ENCODE data around the gene TWIST2.

Gene TWIST2

GRCh38 chr2:238945433-238946150, 97.7 kb downstream of the TWIST2 start:
- no peak overlapping the region for H3K4me3 ChIP-seq (ENCODE audit: low read length, poor library complexity, severe bottlenecking)
- no peaks in the 10 kb centered on the region; the same call in 1 of the 2 replicates for H3K9me3 ChIP-seq (ENCODE audit: insufficient read depth, low read depth, low read length)
- H3K9me2 ChIP-seq (replicated peaks; ENCODE audit: low read depth, low read length): no peaks in the 10 kb centered on the region
- H3K79me2 ChIP-seq (ENCODE audit: insufficient read depth, low read length): no peaks in the 10 kb centered on the region
- H2AFZ ChIP-seq (ENCODE audit: low read length): no peak overlapping the region
- H4K20me1 ChIP-seq (ENCODE audit: insufficient read depth, low read length, poor library complexity, severe bottlenecking): no peaks in the 10 kb centered on the region
- no peaks in the 10 kb centered on the region for H3K4me1 ChIP-seq (ENCODE audit: insufficient read depth, low read length, poor library complexity, severe bottlenecking)
- no peaks in the 10 kb centered on the region for H3F3A ChIP-seq (ENCODE audit: low read depth)
- H3K27me3 ChIP-seq (ENCODE audit: insufficient read depth, low read length, poor library complexity, severe bottlenecking): no peaks in the 10 kb centered on the region
- no peaks in the 10 kb centered on the region for H3K36me3 ChIP-seq (ENCODE audit: insufficient read depth, low read length)
- TF ChIP-seq CTCF (conservative IDR thresholded peaks at IDR 0.05; ENCODE audit: low read length) (peak; percentile 37; the same call in 1 of the 2 replicates), EZH2phosphoT487 (IDR thresholded peaks at IDR 0.05; ENCODE audit: borderline replicate concordance) (no peak)
- H3K9ac ChIP-seq (ENCODE audit: low read depth, low read length, poor library complexity, severe bottlenecking): no peak overlapping the region
- no peak overlapping the region for H3K4me2 ChIP-seq (ENCODE audit: low read depth, low read length, poor library complexity, severe bottlenecking)

GRCh38 chr2:238946318-238947242, 98.7 kb downstream of the TWIST2 start:
- TF ChIP-seq CTCF (conservative IDR thresholded peaks at IDR 0.05; ENCODE audit: low read length) (no peak), EZH2phosphoT487 (IDR thresholded peaks at IDR 0.05; ENCODE audit: borderline replicate concordance) (no peak)
- no peaks in the 10 kb centered on the region for H3K4me1 ChIP-seq (ENCODE audit: insufficient read depth, low read length, poor library complexity, severe bottlenecking)
- no peaks in the 10 kb centered on the region for H3K36me3 ChIP-seq (ENCODE audit: insufficient read depth, low read length)
- no peak overlapping the region for H2AFZ ChIP-seq (ENCODE audit: low read length)
- H3K9me3 ChIP-seq (ENCODE audit: insufficient read depth, low read depth, low read length): no peaks in the 10 kb centered on the region; the same call in 1 of the 2 replicates
- no peaks in the 10 kb centered on the region for H3K27me3 ChIP-seq (ENCODE audit: insufficient read depth, low read length, poor library complexity, severe bottlenecking)
- H4K20me1 ChIP-seq (ENCODE audit: insufficient read depth, low read length, poor library complexity, severe bottlenecking): no peaks in the 10 kb centered on the region
- H3K79me2 ChIP-seq (ENCODE audit: insufficient read depth, low read length): no peaks in the 10 kb centered on the region
- no peak overlapping the region for H3K4me3 ChIP-seq (ENCODE audit: low read length, poor library complexity, severe bottlenecking)
- no peak overlapping the region for H3K9ac ChIP-seq (ENCODE audit: low read depth, low read length, poor library complexity, severe bottlenecking)
- H3K4me2 ChIP-seq (ENCODE audit: low read depth, low read length, poor library complexity, severe bottlenecking): no peak overlapping the region
- H3K9me2 ChIP-seq (replicated peaks; ENCODE audit: low read depth, low read length): no peaks in the 10 kb centered on the region
- no peaks in the 10 kb centered on the region for H3F3A ChIP-seq (ENCODE audit: low read depth)

GRCh38 chr2:238947243-238947760, 99.4 kb downstream of the TWIST2 start:
- no peaks in the 10 kb centered on the region for H3K36me3 ChIP-seq (ENCODE audit: insufficient read depth, low read length)
- TF ChIP-seq EZH2phosphoT487 (IDR thresholded peaks at IDR 0.05; ENCODE audit: borderline replicate concordance) (no peak), CTCF (conservative IDR thresholded peaks at IDR 0.05; ENCODE audit: low read length) (no peak)
- H3K4me1 ChIP-seq (ENCODE audit: insufficient read depth, low read length, poor library complexity, severe bottlenecking): no peaks in the 10 kb centered on the region
- no peaks in the 10 kb centered on the region; the same call in 1 of the 2 replicates for H3K9me3 ChIP-seq (ENCODE audit: insufficient read depth, low read depth, low read length)
- no peak overlapping the region for H3K4me3 ChIP-seq (ENCODE audit: low read length, poor library complexity, severe bottlenecking)
- H3K79me2 ChIP-seq (ENCODE audit: insufficient read depth, low read length): no peaks in the 10 kb centered on the region
- H3K4me2 ChIP-seq (ENCODE audit: low read depth, low read length, poor library complexity, severe bottlenecking): no peak overlapping the region
- no peaks in the 10 kb centered on the region for H3F3A ChIP-seq (ENCODE audit: low read depth)
- H3K9ac ChIP-seq (ENCODE audit: low read depth, low read length, poor library complexity, severe bottlenecking): no peak overlapping the region
- H2AFZ ChIP-seq (ENCODE audit: low read length): no peak overlapping the region
- H3K27me3 ChIP-seq (ENCODE audit: insufficient read depth, low read length, poor library complexity, severe bottlenecking): no peaks in the 10 kb centered on the region
- H3K9me2 ChIP-seq (replicated peaks; ENCODE audit: low read depth, low read length): no peaks in the 10 kb centered on the region
- H4K20me1 ChIP-seq (ENCODE audit: insufficient read depth, low read length, poor library complexity, severe bottlenecking): no peaks in the 10 kb centered on the region

Measured in Loucy (cell line).